SU-DHL-6 (cell line): ENCODE data around the gene RNF212.

Source experiments
- EZH2phosphoT487 ChIP-seq: fragments of 200-600 bp; sonication (generic), shearing (Covaris generic); conservative IDR thresholded peaks from 2 replicates; pipeline ENCODE4 v1.6.1; 2018; ENCODE audit warnings: mild to moderate bottlenecking, antibody characterized with exemption, low read length, moderate library complexity, mixed read lengths
- TF ChIP-seq, protein P1 (sequence below): fragments of 200-600 bp; sonication (generic); IDR thresholded peaks from one replicate; pipeline ENCODE4 v1.5.1; 2017; ENCODE audit warnings: antibody characterized with exemption, mild to moderate bottlenecking, low read length, moderate library complexity; ENCODE audit not compliant: insufficient read depth, poor library complexity, severe bottlenecking

DNA sequence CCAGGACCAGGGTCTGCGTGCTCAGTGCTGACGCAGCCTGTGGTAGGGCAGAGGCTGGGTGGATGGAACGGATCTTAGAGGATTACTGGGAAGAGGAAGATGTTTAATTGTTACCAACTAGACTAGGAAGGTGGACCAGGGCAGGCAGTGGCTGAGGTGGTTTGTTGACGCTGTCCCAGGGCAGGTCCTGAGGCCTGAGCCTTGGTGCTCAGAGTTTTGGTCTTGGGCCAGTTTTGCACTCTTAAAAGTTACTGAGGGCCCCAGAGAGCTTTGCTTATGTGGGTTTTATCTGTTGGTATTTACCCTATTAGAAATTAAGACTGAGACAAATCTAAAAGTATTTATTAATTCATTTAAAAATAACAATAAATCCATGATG, 20.4 kb downstream of the RNF212 start:
- TF ChIP-seq, protein P1, sequence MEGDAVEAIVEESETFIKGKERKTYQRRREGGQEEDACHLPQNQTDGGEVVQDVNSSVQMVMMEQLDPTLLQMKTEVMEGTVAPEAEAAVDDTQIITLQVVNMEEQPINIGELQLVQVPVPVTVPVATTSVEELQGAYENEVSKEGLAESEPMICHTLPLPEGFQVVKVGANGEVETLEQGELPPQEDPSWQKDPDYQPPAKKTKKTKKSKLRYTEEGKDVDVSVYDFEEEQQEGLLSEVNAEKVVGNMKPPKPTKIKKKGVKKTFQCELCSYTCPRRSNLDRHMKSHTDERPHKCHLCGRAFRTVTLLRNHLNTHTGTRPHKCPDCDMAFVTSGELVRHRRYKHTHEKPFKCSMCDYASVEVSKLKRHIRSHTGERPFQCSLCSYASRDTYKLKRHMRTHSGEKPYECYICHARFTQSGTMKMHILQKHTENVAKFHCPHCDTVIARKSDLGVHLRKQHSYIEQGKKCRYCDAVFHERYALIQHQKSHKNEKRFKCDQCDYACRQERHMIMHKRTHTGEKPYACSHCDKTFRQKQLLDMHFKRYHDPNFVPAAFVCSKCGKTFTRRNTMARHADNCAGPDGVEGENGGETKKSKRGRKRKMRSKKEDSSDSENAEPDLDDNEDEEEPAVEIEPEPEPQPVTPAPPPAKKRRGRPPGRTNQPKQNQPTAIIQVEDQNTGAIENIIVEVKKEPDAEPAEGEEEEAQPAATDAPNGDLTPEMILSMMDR: no peak
- TF ChIP-seq EZH2phosphoT487: no peak
